OCI-LY1 (cell line): Measurements from ENCODE around the gene ETV6.

Experiments
- CTCF ChIP-seq: fragments of 200-600 bp; sonication (generic), shearing (Covaris generic); IDR thresholded peaks from 2 replicates; pipeline ENCODE4 v1.5.1; 2017; ENCODE audit warnings: mild to moderate bottlenecking, antibody characterized with exemption, low read length, moderate library complexity, mixed read lengths
- EZH2 ChIP-seq: fragments of 200-600 bp; sonication (generic), shearing (Covaris generic); IDR thresholded peaks from 2 replicates; pipeline ENCODE4 v1.8.0; 2017; ENCODE audit warnings: borderline replicate concordance, mixed run types, mild to moderate bottlenecking, antibody characterized with exemption, low read length, moderate library complexity, mixed read lengths

GRCh38 chr12:11794751-11795150 is 145.3 kb downstream of the ETV6 start:
- TF ChIP-seq CTCF, result no peak
- no peak for TF ChIP-seq EZH2
